Measurements from ENCODE around the gene TP53I3. TPM values are rescaled to one million over a fixed set of nuclear protein-coding genes. Genes with fewer than 3 reads are reported as not detected.
"Not testable (repeated sequence)": the region's sequence is repeated elsewhere in the genome, so short reads cannot be mapped to it uniquely, and the experiment has no call there.

The TP53I3 gene
- total RNA-seq, 1 experiment from 2014 or later, result 19.6 TPM

DNA sequence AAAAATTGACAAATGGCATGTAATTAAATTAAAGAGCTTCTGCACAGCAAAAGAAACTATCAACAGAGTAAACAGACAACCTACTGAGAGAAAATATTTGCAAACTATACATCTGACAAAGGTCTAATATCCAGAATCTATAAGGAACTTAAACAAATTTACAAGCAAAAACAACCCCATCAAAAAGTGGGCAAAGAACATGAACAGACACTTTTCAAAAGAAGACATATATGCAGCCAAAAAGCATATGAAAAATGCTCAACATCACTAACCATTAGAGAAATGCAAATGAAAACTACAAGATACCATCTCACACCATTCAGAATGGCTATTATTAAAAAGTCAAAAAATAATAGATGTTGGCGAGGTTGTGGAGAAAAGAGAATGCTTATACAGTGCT is 24.8 kb upstream of the TP53I3 start:
- not testable (repeated sequence) for H3K9me3 ChIP-seq (replicated peaks); H3K4me1 ChIP-seq (replicated peaks); H3K36me3 ChIP-seq; DNase-seq (ENCODE audit: low read depth in 1 of 2, low spot score in 2 of 2); H3K4me3 ChIP-seq; H3K27me3 ChIP-seq (replicated peaks); H3K27ac ChIP-seq

GRCh38 chr2:24107336-24107735 is 22.7 kb upstream of the TP53I3 start:
- no peak for DNase-seq (ENCODE audit: low read depth in 1 of 2, low spot score in 2 of 2)
- Histone ChIP-seq H3K27me3 (replicated peaks) (no peaks in the 10 kb centered on the region), H3K36me3 (no peaks in the 10 kb centered on the region), H3K27ac (no peak overlapping the region), H3K9me3 (replicated peaks) (no peaks in the 10 kb centered on the region), H3K4me3 (no peak overlapping the region), H3K4me1 (replicated peaks) (no peaks in the 10 kb centered on the region)

- H3K4me3 ChIP-seq, result no peak overlapping the region
- no peaks in the 10 kb centered on the region for H3K27me3 ChIP-seq (replicated peaks)
- no peak overlapping the region for H3K27ac ChIP-seq
- no peak for DNase-seq (ENCODE audit: low read depth in 1 of 2, low spot score in 2 of 2)
- H3K4me1 ChIP-seq (replicated peaks), result no peaks in the 10 kb centered on the region
- no peaks in the 10 kb centered on the region for H3K9me3 ChIP-seq (replicated peaks)
- H3K36me3 ChIP-seq, result no peaks in the 10 kb centered on the region
Measured at GRCh38 chr2:24106786-24107185, 22.2 kb upstream of the TP53I3 start.

- Histone ChIP-seq H3K36me3 (no peaks in the 10 kb centered on the region), H3K4me3 (no peak overlapping the region), H3K4me1 (replicated peaks) (no peaks in the 10 kb centered on the region), H3K27me3 (replicated peaks) (no peaks in the 10 kb centered on the region), H3K9me3 (replicated peaks) (no peaks in the 10 kb centered on the region), H3K27ac (no peak overlapping the region)
- DNase-seq (ENCODE audit: low read depth in 1 of 2, low spot score in 2 of 2), result no peak
Measured at GRCh38 chr2:24105816-24106215, 21.2 kb upstream of the TP53I3 start.

- Histone ChIP-seq H3K36me3 (no peaks in the 10 kb centered on the region), H3K9me3 (replicated peaks) (no peaks in the 10 kb centered on the region), H3K4me1 (replicated peaks) (no peaks in the 10 kb centered on the region), H3K27me3 (replicated peaks) (no peaks in the 10 kb centered on the region), H3K4me3 (no peak overlapping the region), H3K27ac (no peak overlapping the region)
- no peak for DNase-seq (ENCODE audit: low read depth in 1 of 2, low spot score in 2 of 2)
Measured at GRCh38 chr2:24104906-24105305, 20.3 kb upstream of the TP53I3 start.

DNA sequence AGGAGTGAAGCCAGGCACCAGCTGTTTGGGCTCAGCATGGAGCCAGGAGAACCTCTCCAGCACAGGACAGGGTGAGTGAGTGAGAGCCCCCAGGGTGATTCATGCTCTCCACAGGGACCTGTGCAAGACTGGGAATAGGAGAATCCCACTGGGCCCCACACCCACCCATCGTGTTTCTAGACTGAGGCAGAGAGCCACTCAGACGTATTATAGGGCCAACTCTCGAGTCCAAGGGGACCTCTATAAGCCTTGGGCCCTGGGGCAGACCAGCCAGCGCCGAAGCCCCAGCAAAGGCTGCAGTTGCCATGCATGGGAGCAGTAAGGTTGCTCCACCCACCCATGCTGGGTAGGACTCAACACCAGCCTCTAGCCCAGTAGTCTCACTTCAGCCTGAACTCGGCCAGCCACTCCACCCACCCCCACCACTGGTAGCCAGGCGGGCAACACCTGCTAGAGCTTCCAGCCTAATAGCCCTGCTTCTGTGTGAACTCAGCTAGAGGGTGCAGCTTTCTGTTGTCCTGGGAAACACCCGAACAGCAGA is 19.5 kb upstream of the TP53I3 start:
- no peaks in the 10 kb centered on the region for H3K36me3 ChIP-seq
- H3K27ac ChIP-seq, result no peak overlapping the region
- DNase-seq (ENCODE audit: low read depth in 1 of 2, low spot score in 2 of 2), result no peak
- H3K9me3 ChIP-seq (replicated peaks), result no peaks in the 10 kb centered on the region
- no peak overlapping the region for H3K4me3 ChIP-seq
- no peaks in the 10 kb centered on the region for H3K4me1 ChIP-seq (replicated peaks)
- no peaks in the 10 kb centered on the region for H3K27me3 ChIP-seq (replicated peaks)

DNA sequence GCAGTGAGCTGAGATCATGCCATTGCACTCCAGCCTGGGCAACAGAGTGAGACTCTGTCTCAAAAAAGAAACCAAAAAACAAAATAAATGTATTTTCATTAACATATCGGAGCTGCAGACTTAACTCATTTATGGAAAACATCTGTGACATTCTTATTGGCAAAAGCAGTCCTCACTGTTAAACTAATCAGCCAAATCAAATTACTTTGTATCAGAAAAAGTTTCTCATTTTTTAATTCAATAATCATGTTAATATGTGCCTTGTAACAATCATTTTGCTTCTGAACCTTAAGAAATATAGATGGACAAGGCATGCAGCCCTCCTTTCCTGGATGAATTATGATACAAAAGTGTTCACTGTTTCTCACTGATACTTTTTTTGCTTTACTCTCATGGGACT is 18.0 kb upstream of the TP53I3 start:
- H3K4me1 ChIP-seq (replicated peaks), result no peaks in the 10 kb centered on the region
- no peak overlapping the region for H3K4me3 ChIP-seq
- DNase-seq (ENCODE audit: low read depth in 1 of 2, low spot score in 2 of 2), result no peak
- H3K9me3 ChIP-seq (replicated peaks), result no peaks in the 10 kb centered on the region
- H3K36me3 ChIP-seq, result no peaks in the 10 kb centered on the region
- no peaks in the 10 kb centered on the region for H3K27me3 ChIP-seq (replicated peaks)
- no peak overlapping the region for H3K27ac ChIP-seq

DNA sequence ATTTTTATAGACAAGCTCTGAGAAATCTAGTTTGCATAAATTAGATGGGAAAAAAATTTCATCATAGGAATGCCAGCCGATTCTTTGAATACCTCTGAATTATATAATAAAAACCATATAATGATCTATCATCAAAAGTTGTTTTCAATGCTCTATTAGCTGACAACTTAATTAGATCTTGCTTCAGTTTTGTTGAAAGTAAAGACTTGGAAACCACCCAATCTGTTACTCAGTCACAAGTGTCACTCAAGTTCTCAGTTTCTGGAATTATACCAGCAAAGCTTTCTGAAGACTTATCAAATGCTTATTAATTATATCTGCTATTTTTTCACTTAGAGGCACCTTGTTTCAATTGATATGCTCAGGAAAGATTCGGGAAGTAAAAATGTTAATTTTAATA is 17.4 kb upstream of the TP53I3 start:
- Histone ChIP-seq H3K9me3 (replicated peaks) (no peaks in the 10 kb centered on the region), H3K27me3 (replicated peaks) (no peaks in the 10 kb centered on the region), H3K4me1 (replicated peaks) (no peaks in the 10 kb centered on the region), H3K27ac (no peak overlapping the region), H3K4me3 (no peak overlapping the region), H3K36me3 (no peaks in the 10 kb centered on the region)
- no peak for DNase-seq (ENCODE audit: low read depth in 1 of 2, low spot score in 2 of 2)

GRCh38 chr2:24100732-24101131 is 16.1 kb upstream of the TP53I3 start:
- H3K9me3 ChIP-seq (replicated peaks); DNase-seq (ENCODE audit: low read depth in 1 of 2, low spot score in 2 of 2); H3K27me3 ChIP-seq (replicated peaks); H3K36me3 ChIP-seq; H3K4me3 ChIP-seq; H3K27ac ChIP-seq; H3K4me1 ChIP-seq (replicated peaks): not testable (repeated sequence)

DNA sequence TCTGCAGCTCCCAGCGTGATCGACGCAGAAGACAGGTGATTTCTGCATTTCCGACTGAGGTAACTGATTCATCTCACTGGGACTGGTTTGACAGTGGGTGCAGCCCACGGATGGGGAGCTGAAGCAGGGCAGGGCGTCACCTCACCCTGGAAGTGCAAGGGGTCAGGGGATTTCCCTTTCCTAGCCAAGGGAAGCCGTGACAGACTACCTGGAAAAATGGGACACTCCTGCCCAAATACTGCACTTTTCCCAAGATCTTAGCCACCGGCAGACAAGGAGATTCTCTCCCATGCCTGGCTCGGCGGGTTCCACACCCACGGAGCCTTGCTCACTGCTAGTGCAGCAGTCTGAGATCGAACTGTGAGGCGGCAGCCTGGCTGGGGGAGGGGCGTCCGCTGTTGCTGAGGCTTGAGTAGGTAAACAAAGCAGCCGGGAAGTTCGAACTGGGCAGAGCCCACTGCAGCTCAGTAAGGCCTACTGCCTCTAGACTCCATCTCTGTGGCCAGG is 10.6 kb upstream of the TP53I3 start:
- H3K27me3 ChIP-seq (replicated peaks); H3K27ac ChIP-seq; H3K4me3 ChIP-seq; DNase-seq (ENCODE audit: low read depth in 1 of 2, low spot score in 2 of 2); H3K9me3 ChIP-seq (replicated peaks); H3K4me1 ChIP-seq (replicated peaks); H3K36me3 ChIP-seq: not testable (repeated sequence)

DNA sequence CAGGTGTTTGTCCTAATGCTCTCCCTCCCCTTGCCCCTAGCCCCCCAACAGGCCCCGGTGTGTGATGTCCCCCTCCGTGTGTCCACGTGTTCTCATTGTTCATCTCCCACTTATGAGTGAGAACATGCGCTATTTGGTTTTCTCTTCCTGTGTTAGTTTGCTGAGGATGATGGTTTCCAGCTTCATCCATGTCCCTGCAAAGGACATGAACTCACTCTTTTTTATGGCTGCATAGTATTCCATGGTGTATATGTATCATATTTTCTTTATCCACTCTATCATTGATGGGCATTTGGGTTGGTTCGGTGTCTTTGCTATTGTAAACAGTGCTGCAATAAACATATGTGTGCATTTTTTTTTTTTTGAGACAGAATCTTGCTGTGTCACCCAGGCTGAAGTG is 8.6 kb upstream of the TP53I3 start:
- DNase-seq (ENCODE audit: low read depth in 1 of 2, low spot score in 2 of 2); H3K27me3 ChIP-seq (replicated peaks); H3K36me3 ChIP-seq; H3K9me3 ChIP-seq (replicated peaks); H3K4me1 ChIP-seq (replicated peaks); H3K27ac ChIP-seq; H3K4me3 ChIP-seq: not testable (repeated sequence)

GRCh38 chr2:24088821-24089359 is 4.3 kb upstream of the TP53I3 start:
- no peak for DNase-seq (ENCODE audit: low read depth in 1 of 2, low spot score in 2 of 2)
- H3K36me3 ChIP-seq, result no peaks in the 10 kb centered on the region
- peaks cover 10% of the 10 kb centered on the region for H3K4me1 ChIP-seq (replicated peaks)
- no peaks in the 10 kb centered on the region for H3K27me3 ChIP-seq (replicated peaks)
- no peak overlapping the region for H3K27ac ChIP-seq
- no peak overlapping the region for H3K4me3 ChIP-seq
- H3K9me3 ChIP-seq (replicated peaks), result no peaks in the 10 kb centered on the region

- H3K27me3 ChIP-seq (replicated peaks), result no peaks in the 10 kb centered on the region
- H3K27ac ChIP-seq, result no peak overlapping the region
- H3K4me1 ChIP-seq (replicated peaks), result peaks cover 18% of the 10 kb centered on the region
- H3K9me3 ChIP-seq (replicated peaks), result no peaks in the 10 kb centered on the region
- peaks cover 12% of the 10 kb centered on the region for H3K36me3 ChIP-seq
- H3K4me3 ChIP-seq, result no peak overlapping the region
- DNase-seq (ENCODE audit: low read depth in 1 of 2, low spot score in 2 of 2), result no peak
Measured at GRCh38 chr2:24087032-24087431, 2.4 kb upstream of the TP53I3 start.

- Histone ChIP-seq H3K27me3 (replicated peaks) (no peaks in the 10 kb centered on the region), H3K4me3 (no peak overlapping the region), H3K9me3 (replicated peaks) (no peaks in the 10 kb centered on the region), H3K27ac (no peak overlapping the region), H3K4me1 (replicated peaks) (peaks cover 18% of the 10 kb centered on the region), H3K36me3 (peaks cover 12% of the 10 kb centered on the region)
- DNase-seq (ENCODE audit: low read depth in 1 of 2, low spot score in 2 of 2), result no peak
Measured at GRCh38 chr2:24086241-24086640, 1.6 kb upstream of the TP53I3 start.

DNA sequence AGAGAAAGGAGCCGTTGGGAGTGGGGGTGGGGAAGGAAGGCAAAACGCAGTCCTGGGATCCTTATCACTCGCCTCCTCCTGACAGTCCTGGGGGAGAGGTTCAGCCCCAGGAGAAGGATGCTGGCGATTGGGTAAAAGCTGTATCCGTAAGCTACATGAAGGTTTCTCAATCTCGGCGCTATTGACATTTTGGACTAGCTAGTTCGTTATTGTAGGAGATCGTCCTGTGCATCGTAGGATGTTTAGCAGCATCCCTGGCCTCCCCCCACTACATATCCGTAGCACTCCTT is 511 bp upstream of the TP53I3 start:
- peak overlapping the region; percentile 46 for H3K27ac ChIP-seq
- no peaks in the 10 kb centered on the region for H3K27me3 ChIP-seq (replicated peaks)
- H3K4me3 ChIP-seq, result peak overlapping the region; percentile 50
- H3K9me3 ChIP-seq (replicated peaks), result no peaks in the 10 kb centered on the region
- peaks cover 12% of the 10 kb centered on the region for H3K36me3 ChIP-seq
- DNase-seq (ENCODE audit: low read depth in 1 of 2, low spot score in 2 of 2), result no peak
- H3K4me1 ChIP-seq (replicated peaks), result peaks cover 18% of the 10 kb centered on the region

Data from SJSA1 (cell line).